ENCODE results near the gene VEGFB.
"Not testable (repeated sequence)": the region's sequence is repeated elsewhere in the genome, so short reads cannot be mapped to it uniquely, and the experiment has no call there.

VEGFB gene

GRCh38 chr11:64232182-64232966, 2.0 kb upstream of the VEGFB start:
- DNase-seq, result no peak

DNA sequence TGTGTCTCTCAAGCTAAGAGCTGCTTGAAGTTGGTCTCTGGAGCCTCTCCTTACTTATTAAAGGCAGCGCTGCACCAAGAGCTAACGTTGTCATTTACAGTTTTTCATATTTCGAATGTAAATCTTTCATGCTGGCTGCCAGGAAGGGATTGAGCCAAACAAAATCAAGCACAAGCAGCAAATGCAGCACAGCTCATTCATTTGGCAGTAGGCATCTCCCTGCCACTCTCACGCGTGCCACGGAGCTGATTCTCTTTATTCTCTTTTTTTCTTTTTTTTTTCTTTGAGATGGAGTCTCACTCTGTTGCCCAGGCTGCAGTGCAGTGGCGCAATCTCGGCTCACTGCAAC, 1.4 kb upstream of the VEGFB start:
- no peak for DNase-seq

- DNase-seq, result no peak
Observed at GRCh38 chr11:64234647-64235379, 429 bp downstream of the VEGFB start.

DNA sequence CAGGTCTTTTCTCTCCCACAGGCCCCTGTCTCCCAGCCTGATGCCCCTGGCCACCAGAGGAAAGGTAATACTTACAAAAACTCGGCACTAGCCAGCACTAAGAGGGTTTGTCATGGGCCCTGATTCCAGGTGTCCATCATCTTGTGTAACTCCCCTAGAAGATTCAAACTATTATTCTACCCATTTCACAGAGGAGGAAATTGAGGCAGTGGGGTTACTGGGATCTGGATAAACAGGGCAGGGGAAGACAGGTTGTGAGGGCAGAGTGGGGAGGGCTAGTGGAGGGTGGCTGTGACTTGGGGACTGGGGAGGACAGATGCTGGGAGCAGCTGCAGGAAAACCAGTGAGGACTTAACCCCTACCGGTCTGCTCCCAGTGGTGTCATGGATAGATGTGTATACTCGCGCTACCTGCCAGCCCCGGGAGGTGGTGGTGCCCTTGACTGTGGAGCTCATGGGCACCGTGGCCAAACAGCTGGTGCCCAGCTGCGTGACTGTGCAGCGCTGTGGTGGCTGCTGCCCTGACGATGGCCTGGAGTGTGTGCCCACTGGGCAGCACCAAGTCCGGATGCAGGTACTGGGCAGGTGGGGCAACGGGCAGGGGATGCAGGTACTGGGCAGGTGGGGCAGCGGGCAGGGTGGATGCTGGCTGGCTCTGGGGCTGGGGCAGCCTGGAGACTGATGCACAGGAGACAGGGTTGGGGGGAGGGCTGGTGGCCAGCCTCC, 1.2 kb downstream of the VEGFB start:
- no peak for DNase-seq

DNA sequence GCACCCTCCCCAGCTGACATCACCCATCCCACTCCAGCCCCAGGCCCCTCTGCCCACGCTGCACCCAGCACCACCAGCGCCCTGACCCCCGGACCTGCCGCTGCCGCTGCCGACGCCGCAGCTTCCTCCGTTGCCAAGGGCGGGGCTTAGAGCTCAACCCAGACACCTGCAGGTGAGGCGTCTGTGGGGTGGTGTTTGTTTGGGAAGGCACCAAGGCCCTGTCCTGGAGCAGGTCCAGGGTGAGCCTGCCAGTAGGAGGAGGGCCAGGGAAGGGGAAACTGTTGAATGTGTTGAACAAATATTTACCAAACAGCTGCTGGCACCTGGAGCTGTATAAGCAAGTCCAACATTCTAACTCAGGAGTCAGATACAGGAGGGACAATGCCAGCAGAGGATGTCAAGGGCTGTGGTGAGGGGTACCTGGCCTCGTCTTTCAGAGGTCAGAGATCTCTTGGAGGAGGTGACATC, 3.1 kb downstream of the VEGFB start:
- no peak for DNase-seq

DNA sequence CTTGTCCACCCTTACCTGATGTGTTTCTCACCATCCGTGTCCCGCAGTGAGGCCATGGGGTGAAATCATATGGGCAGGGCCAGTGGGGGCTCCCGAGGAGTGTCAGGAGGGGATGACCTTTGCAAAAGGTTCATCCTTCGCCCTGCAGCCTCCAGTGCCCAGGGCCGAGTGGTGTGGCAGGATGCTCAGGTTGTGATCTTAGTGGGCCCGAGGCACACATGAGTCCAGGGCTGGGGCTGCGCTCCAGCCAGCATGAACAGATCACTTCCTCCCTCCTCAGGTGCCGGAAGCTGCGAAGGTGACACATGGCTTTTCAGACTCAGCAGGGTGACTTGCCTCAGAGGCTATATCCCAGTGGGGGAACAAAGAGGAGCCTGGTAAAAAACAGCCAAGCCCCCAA, 3.7 kb downstream of the VEGFB start:
- DNase-seq, result no peak

DNA sequence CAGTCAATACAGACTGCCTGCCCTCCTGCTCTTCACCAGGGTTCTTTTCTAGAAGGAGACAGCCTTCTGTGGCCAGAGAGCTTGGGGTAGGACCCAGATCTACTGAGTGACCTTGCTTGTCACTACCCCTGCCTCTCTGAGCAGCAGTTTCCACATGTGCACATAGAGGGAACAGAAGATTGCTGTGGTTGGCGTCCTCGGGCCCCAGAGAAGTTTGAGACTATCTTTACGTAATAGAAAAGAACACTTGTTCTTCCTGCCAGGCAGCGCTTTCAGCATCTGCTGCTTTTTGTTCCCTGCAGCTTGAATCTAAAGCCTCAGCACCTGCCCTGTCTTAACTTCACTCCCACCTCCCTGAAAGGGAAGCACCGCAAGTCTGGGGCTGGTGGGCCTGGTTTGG, 4.6 kb downstream of the VEGFB start:
- no peak for DNase-seq

DNA sequence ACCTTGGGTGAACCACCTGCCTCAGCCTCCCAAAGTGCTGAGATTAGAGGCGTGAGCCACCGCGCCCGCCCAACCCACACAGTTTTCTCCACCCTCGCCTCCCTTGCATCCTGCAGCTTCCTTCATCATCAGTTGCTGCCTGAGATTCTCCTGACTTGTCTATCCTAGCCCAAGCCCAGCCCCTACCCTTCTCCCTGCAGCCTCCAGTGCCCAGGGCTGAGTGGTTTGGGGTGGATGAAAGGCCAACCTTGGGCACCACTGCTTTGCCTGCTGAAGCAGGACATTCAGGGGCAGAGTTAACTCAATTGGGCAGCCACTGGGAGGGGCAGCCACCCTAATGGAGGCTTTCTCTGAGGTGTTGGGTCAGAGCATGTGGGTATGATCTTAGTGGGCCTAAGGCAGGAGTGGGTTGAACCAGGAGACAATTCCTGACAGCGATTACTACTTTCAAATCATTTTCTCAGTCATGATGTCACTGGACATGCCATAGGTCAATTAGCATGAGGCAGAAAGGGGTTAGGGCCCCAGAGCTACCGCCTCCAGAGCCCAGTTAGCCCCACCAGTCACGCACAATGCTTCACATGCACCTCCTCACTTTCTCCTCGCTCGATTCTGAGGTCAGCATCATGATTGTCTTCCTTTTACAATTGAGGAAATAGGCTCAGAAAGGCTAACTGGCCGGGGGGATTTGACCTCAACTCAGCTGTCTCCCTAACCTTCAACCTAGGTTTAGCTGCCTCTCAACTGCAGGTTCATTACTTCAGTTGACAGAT, 5.5 kb downstream of the VEGFB start:
- no peak for DNase-seq

DNA sequence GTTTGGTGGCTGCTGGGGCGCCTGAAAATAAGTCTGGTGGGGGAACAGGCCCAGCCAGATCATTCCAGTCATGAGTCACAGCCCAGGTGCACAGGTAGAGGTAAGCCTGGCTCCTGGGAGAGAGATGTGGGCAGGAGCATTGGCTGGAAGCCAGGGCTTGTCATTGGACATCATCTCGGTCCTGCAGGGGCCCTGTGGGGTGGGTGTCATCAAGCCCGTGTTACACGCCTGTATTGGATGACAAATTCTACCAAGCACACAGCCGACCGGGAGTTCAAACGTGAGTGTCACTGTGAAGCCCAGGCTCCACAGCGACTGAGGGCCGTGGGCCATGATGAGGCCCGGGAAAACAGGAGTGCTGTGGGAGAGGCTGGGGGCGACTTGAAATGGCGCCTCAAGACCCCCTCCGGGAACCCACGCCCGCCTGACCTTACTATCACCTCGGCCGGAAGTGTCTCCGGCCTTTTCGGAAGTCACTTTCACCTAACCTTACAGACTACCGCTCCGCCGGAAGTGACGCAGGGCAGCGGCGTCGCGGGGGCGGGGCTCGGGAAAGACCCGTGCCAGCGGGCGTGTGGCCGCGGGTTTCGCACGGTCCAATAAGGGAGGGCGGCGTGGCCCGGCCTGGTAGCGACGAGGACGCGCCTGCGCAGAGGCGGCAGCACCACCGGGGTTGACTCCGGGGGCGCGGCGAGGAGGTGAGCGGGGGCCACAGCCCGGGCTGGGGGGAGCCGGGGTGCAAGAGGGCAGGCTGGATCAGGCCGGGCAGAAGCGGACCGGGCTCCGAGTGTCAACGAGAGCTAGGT, 6.3 kb downstream of the VEGFB start, which contains the start of gene FKBP2:
TSS of gene FKBP2 (plus strand) at position 661 of the 806 bp plus-strand sequence. CDS start 1,293 bp downstream, outside the sequence.
- peak; percentile 97 for DNase-seq

GRCh38 chr11:64241241-64241490, 6.8 kb downstream of the VEGFB start:
- DNase-seq, result peak; percentile 100

DNA sequence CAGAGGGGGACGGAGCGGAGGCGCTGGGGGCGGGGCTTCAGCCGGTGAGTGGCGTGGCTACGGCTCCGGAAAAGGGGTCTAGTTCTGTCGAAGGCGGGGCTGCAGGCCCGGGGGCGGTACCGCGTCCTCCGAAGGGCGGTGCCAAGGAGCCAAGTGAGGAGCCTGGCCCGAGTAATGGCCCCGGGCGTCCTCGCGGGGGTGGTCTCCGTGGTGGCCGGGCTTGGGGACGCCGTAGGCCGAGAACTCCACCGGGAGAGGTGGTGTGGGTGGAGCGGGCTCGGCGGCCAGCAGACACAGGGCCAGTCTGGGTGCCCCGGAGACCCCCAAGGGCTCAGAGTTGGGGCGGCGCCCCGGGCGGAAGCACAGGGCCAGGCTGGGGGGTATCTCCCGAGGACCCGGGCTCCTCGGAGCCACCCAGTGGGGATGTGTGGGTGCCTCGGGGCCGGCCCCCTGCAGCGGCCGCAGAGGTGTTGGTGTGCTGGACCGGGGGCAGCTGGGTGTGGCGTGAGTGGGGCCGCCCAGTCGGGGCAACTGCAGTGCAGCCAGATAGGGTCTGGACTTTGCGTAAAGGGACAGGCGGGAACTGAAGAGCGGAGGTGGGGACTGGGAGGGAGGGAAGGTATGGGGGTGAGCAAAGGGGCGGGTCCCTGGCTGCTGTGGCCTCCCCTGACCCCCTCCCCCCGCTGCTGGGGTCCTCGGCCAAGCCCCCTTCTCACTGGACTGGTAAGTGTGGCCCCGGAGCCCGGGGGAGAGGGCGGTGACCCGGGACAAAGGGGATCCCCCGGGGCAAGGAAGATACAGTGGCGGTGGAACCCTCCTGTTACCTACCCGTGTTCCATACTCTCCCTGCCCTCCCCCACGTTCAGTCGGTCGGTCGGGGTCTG, 7.3 kb downstream of the VEGFB start:
- DNase-seq, result no peak

DNA sequence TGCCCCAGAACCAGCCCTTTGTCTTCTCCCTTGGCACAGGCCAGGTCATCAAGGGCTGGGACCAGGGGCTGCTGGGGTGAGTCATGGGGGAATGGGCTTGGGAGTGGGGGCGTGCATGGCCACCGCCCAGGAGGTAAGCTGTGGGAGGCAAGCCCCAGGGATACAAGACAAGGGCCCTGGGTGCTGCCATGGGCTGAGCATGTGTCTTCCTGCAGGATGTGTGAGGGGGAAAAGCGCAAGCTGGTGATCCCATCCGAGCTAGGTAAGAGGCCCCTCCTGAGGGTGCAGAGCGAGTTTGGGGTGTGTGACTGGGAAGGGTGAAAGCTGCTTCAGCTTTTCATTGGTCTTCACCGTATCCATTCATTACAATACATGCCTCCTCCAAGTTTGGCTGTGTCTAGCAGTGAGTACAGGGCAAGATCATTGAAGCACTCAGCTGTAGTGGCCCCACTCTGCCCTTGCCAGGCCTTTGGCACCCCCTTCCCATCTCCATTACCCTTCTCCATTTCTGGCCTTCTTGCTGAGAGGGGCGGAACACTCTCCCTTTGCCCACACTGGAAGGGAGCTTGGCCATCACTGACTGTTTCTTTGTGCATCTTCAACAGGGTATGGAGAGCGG, 9.0 kb downstream of the VEGFB start:
- DNase-seq, result no peak

GRCh38 chr11:64244107-64244506, 9.7 kb downstream of the VEGFB start:
- no peak for DNase-seq

- no peak for DNase-seq
Observed at GRCh38 chr11:64244966-64245365, 10.6 kb downstream of the VEGFB start.

- DNase-seq, result no peak
Observed at GRCh38 chr11:64245401-64245796, 11.0 kb downstream of the VEGFB start.

DNA sequence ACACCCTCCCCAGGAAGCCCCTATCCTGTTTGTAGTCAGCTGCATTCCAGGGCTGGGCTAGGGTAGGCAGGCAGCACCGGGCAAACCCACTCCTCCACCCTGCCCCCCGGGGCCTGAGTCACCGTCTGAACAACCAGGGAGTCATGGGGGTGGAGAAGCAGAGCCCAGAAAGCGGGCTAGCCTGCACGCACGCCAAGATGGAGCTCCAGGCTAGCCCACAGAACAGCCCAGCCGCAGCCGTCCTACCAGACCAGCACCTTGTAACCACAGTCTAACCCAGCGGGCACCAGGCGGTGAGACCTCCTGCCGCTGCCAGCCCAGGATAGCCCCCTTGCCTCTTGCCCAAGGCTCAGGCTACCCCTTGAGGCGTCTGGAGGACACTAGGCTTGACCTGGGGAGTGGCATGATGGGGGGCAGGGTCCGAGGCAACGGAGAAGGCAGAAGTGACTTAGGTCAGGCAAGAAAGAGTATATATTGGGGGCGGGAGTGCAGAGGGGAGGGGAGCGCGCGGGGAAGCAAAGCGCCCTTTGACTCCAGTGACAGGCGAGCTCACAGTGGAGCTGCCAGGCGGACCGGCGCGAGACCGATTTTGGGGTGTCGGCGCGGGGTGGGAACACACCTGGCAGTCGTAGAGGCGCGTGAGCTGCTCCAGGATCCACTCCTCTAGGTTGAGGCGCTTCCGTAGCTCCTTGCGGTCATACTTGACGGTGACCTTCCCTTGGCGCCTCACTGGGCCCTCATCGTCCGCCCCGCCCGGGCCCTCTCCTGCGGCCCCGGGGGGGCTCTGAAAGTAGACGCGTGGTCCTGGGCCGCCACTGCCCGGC, 11.6 kb downstream of the VEGFB start:
- peak; percentile 81 for DNase-seq

GRCh38 chr11:64246621-64246870, 12.2 kb downstream of the VEGFB start:
- not testable (repeated sequence) for DNase-seq

GRCh38 chr11:64246871-64247728, 12.7 kb downstream of the VEGFB start, which contains the start of gene PPP1R14B:
PPP1R14B (minus strand) TSS chr11:64246943; CDS start chr11:64246673, 270 bp downstream.
- peak; percentile 67 for DNase-seq

Data from NK-92 treated with Interleukin-12 subunit alpha and Interleukin-12 subunit beta, amount 100 ng/mL, for 24 hours (cell line).